DOHH2 (cell line): ENCODE results near the gene TEDDM1.

Experiments used
- CTCF ChIP-seq: fragments of 200-600 bp; sonication (generic); IDR thresholded peaks from one replicate; pipeline ENCODE4 v1.5.1; 2014; ENCODE audit warnings: antibody characterized with exemption, mild to moderate bottlenecking, low read depth, low read length; ENCODE audit not compliant: poor library complexity, severe bottlenecking
- EZH2phosphoT487 ChIP-seq: fragments of 200-600 bp; sonication (generic); IDR thresholded peaks from 2 replicates; pipeline ENCODE4 v1.6.1; 2017; ENCODE audit warnings: borderline replicate concordance, mild to moderate bottlenecking, antibody characterized with exemption, low read length, moderate library complexity, mixed read lengths

GRCh38 chr1:182413486-182413885, 13.0 kb upstream of the TEDDM1 start:
- TF ChIP-seq CTCF: no peak
- TF ChIP-seq EZH2phosphoT487: no peak
